ENCODE data around the gene TSSC4.

DNA sequence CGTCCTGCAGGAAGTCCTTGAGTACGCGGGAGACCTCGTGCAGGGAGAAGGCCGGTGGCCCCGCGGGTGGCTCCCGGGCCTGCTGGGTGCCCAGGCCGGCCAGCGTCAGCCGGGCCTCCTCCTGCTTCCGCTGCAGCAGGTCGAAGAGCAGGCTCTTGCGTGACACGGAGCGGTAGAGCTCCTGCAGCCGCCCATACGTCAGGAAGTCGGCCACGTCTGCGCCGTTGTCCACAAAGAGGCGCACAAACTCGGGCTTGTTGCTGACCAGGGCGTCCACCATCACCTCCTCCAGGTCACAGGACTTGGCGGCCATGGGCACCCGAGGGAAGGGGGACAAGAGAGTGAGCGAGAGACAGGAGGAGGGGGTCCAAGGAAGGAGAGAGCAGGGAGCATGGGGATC is 14.6 kb downstream of the TSSC4 start:
- TF ChIP-seq BHLHE40 (IDR thresholded peaks at IDR 0.05; ENCODE audit: low read length), result no peak
- no peak for TF ChIP-seq ERF (CRISPR knock-in tag; IDR thresholded peaks at IDR 0.05)
- TF ChIP-seq EHMT2 (IDR thresholded peaks at IDR 0.05; ENCODE audit: borderline replicate concordance, low read depth, low read length), result no peak

Measured in HepG2 (cell line).